GM19238 (cell line): ENCODE results near the gene FCGBP.
"Not testable (repeated sequence)": the region's sequence is repeated elsewhere in the genome, so short reads cannot be mapped to it uniquely, and the experiment has no call there.

Experiments used
- DNase-seq: peaks from one replicate; pipeline ENCODE4 v3.0.0; 2011; ENCODE audit warnings: low spot score; ENCODE audit not compliant: insufficient read length

The FCGBP gene

GRCh38 chr19:39934584-39935363 lies at the start of gene FCGBP:
Gene FCGBP, minus strand, starts transcription at chr19:39934634.
- DNase-seq = no peak

GRCh38 chr19:39983695-39984300 lies 49.4 kb upstream of the FCGBP start:
- DNase-seq = no peak

DNA sequence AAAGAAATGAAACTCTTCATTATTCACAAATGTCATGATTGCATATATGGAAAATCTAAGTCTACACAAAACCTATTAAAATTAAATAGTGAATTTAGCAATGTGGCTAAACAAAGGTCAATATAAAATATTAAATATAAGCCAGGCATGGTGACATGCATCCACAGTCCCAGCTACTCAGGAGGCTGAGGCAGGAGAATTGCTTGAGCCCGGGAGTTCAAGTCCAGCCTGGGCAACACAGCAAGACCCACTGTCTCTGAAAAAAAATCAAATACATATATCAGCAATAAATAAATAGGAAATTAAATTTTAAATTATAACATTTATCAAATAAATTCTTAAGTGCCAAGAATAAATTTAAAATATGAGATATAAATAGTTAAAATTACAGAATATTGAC lies 48.4 kb upstream of the FCGBP start:
- DNase-seq = no peak

DNA sequence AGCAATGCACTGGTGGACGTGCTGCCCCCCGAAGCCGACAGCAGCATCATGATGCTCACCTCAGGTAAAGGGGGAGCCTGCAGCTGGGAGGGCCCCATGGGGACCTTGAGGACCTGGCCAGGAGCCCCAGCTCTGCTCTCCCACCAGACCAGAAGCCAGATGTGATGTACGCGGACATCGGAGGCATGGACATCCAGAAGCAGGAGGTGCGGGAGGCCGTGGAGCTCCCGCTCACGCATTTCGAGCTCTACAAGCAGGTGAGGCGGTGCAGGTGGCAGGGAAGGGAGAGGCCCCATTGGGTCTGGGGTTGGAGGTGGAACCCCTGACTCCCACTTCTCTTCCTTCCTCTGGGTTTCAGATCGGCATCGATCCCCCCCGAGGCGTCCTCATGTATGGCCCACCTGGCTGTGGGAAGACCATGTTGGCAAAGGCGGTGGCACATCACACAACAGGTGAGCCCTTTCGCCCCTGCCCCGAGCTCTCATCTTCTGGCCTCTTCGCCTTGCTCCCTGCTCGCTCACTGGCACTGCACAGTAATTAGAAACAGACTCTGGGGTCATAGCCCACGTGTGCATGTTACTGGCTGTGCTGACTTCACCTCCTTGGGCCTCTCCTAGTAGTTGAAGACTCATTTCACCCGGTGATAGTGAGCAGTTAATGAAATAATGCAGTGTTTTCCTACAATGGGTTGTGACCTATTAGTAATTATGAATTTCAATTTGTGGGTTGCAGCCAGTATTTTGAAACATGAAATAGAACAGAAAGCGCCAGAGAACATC lies 40.1 kb upstream of the FCGBP start:
- DNase-seq = no peak

GRCh38 chr19:39971380-39972035 lies 37.1 kb upstream of the FCGBP start:
- DNase-seq = no peak

DNA sequence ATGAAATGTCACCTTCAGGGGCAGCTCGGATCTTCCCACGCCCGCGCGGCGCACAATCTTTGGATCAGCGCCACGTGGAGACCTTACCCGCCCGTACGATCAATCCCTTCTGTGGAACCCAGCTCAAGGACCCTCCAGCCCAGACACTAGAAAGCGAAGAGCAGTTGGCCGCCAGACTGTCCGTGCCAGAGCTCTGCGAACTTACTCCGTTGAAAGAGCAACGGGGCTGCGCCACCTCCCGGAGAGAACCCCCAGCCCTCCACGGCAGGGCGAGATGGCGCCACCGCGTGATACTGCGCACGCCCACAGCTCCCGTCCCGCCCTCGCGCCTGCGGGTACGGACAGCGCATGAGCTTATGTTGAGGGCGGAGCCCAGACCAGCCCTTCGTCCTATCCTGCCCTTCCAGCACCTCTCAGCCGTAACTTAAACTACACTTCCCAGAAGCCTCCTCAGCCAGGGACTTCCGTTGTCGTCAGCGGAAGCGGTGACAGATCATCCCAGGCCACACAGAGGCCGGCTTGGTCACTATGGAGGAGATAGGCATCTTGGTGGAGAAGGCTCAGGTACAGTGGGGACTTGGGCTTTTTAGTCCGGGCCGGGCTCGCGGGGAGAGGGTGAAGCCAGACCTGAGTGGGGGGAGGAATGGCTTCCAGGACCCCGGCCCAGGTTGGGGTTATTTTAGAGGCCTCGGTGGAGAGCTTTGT lies 36.4 kb upstream of the FCGBP start, which contains the start of gene PSMC4:
TSS of gene PSMC4 (plus strand) at position 491 of the 705 bp plus-strand sequence. CDS start at position 529, 38 bp downstream.
- peak; percentile 94 for DNase-seq

DNA sequence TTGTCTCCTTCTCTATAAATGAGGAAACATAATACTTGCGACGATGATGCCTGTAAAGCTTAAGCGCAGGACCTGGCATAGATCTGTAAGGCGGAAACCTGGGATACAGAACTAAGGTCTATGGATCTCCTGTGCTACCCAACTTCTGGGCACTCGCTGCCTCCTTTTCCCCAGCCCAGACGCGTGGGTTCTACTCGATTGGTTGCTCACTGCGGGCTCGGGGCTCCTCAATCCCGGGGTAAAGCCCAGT lies 35.9 kb upstream of the FCGBP start:
- DNase-seq = peak; percentile 16

GRCh38 chr19:39969681-39970424 lies 35.4 kb upstream of the FCGBP start:
- no peak for DNase-seq

DNA sequence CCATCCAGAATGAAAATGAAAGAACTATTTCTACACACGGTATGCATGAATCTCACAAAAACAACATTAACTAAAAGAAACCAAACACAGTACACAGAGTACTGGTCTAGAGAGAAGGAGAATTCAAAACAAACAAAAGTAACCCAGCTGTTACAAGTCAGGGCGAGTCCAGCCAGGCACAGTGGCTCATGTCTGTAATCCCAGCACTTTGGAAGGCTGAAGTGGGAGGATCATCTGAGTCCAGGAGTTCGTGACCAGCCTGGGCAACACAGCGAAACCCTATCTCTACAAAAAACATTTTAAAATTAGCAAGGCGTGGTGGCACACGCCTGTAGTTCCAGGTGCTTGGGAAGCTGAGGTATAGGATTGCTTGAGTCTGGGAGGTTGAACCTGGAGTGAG lies 34.8 kb upstream of the FCGBP start:
- DNase-seq = no peak

- DNase-seq = no peak
Measured at GRCh38 chr19:39968789-39969188, 34.4 kb upstream of the FCGBP start.

GRCh38 chr19:39967561-39967960 lies 33.1 kb upstream of the FCGBP start:
- DNase-seq = no peak

DNA sequence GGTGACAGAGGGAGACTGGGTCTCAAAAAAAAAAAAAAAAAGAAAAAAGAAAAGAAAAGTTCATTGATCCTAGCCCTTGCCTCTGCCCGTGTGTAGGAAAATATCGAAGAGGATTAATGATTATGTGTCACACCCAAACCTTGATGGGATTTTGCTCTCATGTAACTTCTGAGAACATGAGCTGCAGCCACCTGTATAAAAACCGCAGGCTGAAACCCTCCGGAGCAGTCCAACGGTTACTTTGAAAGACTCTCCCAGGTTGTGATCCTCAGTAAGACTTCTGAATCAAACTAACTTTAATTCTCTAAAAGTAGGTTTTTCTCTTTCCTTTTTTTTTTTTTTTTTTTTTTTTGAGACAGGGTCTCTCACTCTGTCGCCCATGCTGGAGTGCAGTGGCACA lies 32.2 kb upstream of the FCGBP start:
- no peak for DNase-seq

DNA sequence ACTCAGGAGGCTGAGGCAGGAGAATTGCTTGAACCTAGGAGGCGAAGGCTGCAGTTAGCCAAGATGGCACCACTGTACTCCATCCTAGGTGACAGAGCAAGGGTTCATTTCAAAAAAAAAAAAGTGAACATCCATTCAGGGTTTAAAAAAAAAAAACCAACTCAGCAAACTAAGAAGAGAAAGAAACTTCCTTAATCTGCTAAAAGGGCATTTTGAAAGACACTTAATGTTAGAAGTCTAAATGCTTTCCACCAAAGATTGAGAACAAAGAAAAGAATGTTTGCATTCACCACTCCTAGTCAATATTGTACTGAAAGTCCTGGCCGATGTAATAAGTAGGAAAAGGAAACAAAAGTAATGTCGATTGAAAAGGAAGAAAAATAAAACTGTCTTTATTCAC lies 29.5 kb upstream of the FCGBP start:
- no peak for DNase-seq

GRCh38 chr19:39959407-39959806 lies 25.0 kb upstream of the FCGBP start:
- DNase-seq = not testable (repeated sequence)

DNA sequence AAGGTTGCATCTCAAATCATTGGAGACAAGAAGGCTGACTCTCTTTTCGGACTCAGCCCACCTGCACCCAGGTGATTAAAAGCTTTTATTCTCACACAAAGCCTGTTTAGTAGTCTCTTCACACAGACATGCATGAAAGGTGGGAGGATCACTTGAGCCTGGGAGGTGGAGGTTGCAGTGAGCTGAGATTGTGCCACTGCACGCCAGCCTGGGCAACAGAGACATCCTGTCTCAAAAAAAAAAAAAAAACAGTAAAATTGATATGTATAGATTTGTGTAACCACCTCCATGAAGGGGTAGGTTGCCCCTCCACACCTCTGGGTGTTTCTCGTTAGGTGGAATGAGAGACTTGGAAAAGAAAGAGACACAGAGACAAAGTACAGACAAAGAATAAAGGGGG lies 24.5 kb upstream of the FCGBP start:
- DNase-seq = not testable (repeated sequence)

- not testable (repeated sequence) for DNase-seq
Measured at GRCh38 chr19:39957886-39958285, 23.5 kb upstream of the FCGBP start.

- no peak for DNase-seq
Measured at GRCh38 chr19:39953915-39954314, 19.5 kb upstream of the FCGBP start.

GRCh38 chr19:39951686-39952085 lies 17.3 kb upstream of the FCGBP start:
- DNase-seq = no peak

DNA sequence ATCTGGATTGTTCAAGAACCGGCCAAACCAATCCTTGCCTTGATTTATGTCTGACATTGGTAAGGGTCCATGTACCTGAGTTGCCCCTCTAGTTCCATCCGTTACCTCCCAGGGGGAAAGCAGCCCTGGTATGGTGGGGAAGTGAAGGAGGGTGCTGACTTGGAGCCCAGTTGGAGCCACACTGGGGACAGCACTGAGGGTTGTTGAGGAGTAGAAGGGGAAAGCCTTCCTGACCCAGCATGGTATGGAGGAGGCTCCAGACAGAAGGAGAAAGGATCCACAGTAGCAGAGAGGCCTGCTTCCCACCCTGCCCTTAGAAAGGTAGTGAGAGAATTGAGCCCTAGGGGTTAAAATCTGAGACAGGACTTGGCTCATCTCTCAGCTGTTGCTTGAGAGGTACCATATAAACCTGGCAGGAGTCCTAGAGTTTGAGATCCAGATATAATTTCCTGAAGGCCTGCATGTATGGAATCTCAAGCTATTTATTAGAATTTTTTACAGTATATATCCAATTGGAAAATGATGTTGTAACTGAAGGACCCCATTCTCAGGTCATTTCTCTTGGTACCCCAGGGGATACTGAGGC lies 16.7 kb upstream of the FCGBP start:
- DNase-seq = no peak

DNA sequence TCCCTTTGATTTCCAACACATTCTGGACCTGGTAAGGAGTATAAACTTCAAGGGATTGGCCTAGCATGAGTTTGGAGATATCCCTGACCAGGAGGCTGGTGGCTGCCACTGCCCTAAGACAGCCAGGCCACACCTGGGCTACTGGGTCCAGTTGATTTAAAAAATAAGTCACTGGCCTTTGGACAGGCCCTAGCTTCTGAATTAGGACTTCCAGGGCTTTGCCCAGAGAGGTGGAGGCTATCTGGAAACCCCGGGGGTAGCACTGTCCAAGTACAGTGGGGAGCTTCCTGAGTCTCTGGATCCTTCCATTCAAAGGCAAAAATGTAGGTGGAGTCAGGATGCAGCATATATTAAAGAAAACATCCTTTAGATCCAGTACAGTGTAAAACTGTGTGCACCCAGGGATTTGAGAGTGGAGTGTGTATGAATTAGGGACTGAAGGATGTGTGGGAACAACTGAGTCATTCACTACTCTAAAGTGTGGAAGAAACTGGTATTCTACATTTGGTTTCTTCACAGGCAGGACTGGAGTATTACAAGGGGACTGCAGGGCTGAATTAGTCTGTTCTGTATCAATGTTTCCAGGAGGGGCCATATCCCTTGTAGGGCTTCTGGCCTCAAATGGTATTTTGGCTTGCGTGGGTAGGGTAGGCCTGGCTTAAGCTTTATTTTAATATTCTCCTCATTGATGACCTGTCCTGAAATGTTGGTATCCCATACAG lies 14.8 kb upstream of the FCGBP start:
- no peak for DNase-seq
